ENCODE results near the gene PPP1CB. TPM values are rescaled to one million over a fixed set of nuclear protein-coding genes. Genes with fewer than 3 reads are reported as not detected.
A peak's percentile ranks its signal among the peaks of the same experiment; 100 is the strongest.

PPP1CB gene
- total RNA-seq, 1 donor from 2014 or later = 328 TPM

GRCh38 chr2:28717339-28717758, 34.3 kb upstream of the PPP1CB start:
- H3K4me3 ChIP-seq (ENCODE audit: low read depth, low read length) = no peak overlapping the region
- TF ChIP-seq CTCF (IDR thresholded peaks at IDR 0.05; ENCODE audit: insufficient read depth, low read length, severe bottlenecking) = no peak
- DNase-seq (ENCODE audit: low read depth) = peak; percentile 79
- peak; percentile 83 for FAIRE-seq
- H3K27me3 ChIP-seq (ENCODE audit: control insufficient read depth, insufficient read depth, low read length) = no peaks in the 10 kb centered on the region
- no peaks in the 10 kb centered on the region for H3K36me3 ChIP-seq (ENCODE audit: control insufficient read depth, insufficient read depth, low read length)

- FAIRE-seq (no peak), DNase-seq (ENCODE audit: low read depth) (no peak)
- H3K36me3 ChIP-seq (ENCODE audit: control insufficient read depth, insufficient read depth, low read length) = no peaks in the 10 kb centered on the region
- H3K27me3 ChIP-seq (ENCODE audit: control insufficient read depth, insufficient read depth, low read length) = no peaks in the 10 kb centered on the region
- TF ChIP-seq CTCF (IDR thresholded peaks at IDR 0.05; ENCODE audit: insufficient read depth, low read length, severe bottlenecking) = no peak
- no peak overlapping the region for H3K4me3 ChIP-seq (ENCODE audit: low read depth, low read length)
Measured at GRCh38 chr2:28720345-28720744, 31.3 kb upstream of the PPP1CB start.

GRCh38 chr2:28721601-28722191, 29.9 kb upstream of the PPP1CB start:
- DNase-seq (ENCODE audit: low read depth) (no peak), FAIRE-seq (no peak)
- no peaks in the 10 kb centered on the region for H3K36me3 ChIP-seq (ENCODE audit: control insufficient read depth, insufficient read depth, low read length)
- TF ChIP-seq CTCF (IDR thresholded peaks at IDR 0.05; ENCODE audit: insufficient read depth, low read length, severe bottlenecking) = no peak
- H3K27me3 ChIP-seq (ENCODE audit: control insufficient read depth, insufficient read depth, low read length) = no peaks in the 10 kb centered on the region
- H3K4me3 ChIP-seq (ENCODE audit: low read depth, low read length) = no peak overlapping the region

GRCh38 chr2:28725021-28725711, 26.5 kb upstream of the PPP1CB start:
- no peak for DNase-seq (ENCODE audit: low read depth)
- no peak for FAIRE-seq
- no peaks in the 10 kb centered on the region for H3K36me3 ChIP-seq (ENCODE audit: control insufficient read depth, insufficient read depth, low read length)
- no peaks in the 10 kb centered on the region for H3K27me3 ChIP-seq (ENCODE audit: control insufficient read depth, insufficient read depth, low read length)
- H3K4me3 ChIP-seq (ENCODE audit: low read depth, low read length) = no peak overlapping the region
- no peak for TF ChIP-seq CTCF (IDR thresholded peaks at IDR 0.05; ENCODE audit: insufficient read depth, low read length, severe bottlenecking)

GRCh38 chr2:28726177-28726576, 25.5 kb upstream of the PPP1CB start:
- no peak for DNase-seq (ENCODE audit: low read depth)
- Histone ChIP-seq H3K4me3 (ENCODE audit: low read depth, low read length) (no peak overlapping the region), H3K36me3 (ENCODE audit: control insufficient read depth, insufficient read depth, low read length) (no peaks in the 10 kb centered on the region), H3K27me3 (ENCODE audit: control insufficient read depth, insufficient read depth, low read length) (no peaks in the 10 kb centered on the region)
- TF ChIP-seq CTCF (IDR thresholded peaks at IDR 0.05; ENCODE audit: insufficient read depth, low read length, severe bottlenecking) = no peak
- no peak for FAIRE-seq
